ENCODE data around the gene ACP6.

The ACP6 gene

DNA sequence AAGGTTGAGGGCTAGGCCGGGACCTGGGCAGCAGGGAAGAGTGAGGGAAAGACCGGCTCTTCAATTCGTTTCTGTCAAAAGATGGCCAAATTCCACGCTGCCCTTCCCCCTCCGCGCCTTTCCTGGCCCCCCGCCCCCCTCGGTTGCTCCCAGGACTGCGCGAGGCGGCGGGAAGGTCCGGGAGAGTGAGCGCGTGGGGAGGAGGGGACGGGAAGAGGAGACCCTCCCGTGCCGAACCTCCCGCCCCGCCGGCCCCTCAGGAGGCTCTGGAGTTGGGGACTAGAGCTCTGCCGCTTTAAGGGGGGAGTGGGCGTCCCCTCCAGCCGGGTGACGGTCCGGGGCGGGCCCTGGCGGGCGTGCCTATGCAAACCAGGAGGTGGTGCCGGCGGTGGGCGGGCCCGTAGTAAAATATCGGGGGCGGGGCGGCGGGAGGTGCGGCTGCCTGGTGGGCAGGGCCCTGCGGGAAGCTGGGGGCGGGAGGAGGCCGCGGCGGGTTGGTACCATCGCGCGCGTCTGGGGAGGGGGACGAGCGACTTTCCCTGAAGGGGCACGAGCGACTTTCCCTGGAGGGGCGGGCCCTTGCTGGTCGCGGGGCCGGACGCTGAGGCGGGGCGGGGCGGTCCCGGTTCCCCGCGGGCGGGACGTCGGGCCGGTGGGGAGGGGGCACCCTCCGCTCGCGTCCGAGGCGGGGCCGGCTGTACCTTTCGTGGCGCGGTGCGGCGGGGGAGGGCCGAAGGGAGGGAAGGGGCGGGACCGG, 70.8 kb downstream of the ACP6 start:
- peaks cover 26% of the 10 kb centered on the region for H3K4me1 ChIP-seq (ENCODE audit: control insufficient read depth, insufficient read depth, low read length)
- H3K4me3 ChIP-seq (ENCODE audit: low read depth, low read length): peak overlapping the region; percentile 82
- peak overlapping the region; percentile 37 for H3K9ac ChIP-seq (ENCODE audit: low read depth, low read length)
- peaks cover 22% of the 10 kb centered on the region for H3K27me3 ChIP-seq (ENCODE audit: control insufficient read depth, insufficient read depth, low read length)
- no peaks in the 10 kb centered on the region for H3K9me3 ChIP-seq (ENCODE audit: control insufficient read depth, insufficient read depth, low read length)
- no peaks in the 10 kb centered on the region for H3K36me3 ChIP-seq (ENCODE audit: control insufficient read depth, insufficient read depth, low read length)

DNA sequence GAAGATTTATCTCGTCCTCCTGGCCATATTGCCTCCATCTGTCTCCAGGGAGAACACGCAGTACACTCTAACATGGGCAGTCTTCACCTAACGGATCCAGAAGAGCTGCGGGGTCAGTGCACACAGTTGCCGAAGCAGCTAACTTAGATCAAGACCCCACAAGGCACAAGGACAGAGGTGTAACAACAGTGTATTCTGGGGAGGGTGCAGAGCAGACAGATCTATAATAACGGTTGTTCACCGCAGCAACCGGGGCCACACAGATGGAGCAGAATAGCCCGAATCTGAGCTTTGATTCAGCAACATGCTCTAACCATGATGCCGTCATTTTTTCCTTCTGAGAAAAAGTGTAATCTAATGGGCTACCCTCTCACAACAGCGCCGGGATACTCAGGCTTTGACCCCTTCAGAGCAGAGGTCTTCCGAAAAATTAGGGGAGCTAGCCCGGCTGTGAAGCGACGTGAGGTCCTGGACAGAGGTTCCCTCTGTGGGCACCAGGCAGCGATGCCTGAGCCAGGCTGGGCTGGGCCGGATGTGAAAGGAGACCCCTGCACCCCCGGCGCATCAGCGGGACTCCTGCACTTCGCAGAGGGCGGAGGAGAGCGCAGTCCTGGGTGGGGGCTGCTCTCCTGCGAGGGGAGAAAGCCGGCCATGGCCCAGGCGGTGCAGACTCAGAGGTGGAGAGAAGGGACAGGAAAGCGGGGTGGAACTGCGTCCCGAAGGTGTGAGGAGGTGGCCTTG, 71.5 kb downstream of the ACP6 start:
- H3K4me1 ChIP-seq (ENCODE audit: control insufficient read depth, insufficient read depth, low read length): peaks cover 26% of the 10 kb centered on the region
- H3K27me3 ChIP-seq (ENCODE audit: control insufficient read depth, insufficient read depth, low read length): peaks cover 22% of the 10 kb centered on the region
- H3K9me3 ChIP-seq (ENCODE audit: control insufficient read depth, insufficient read depth, low read length): no peaks in the 10 kb centered on the region
- peak overlapping the region; percentile 82 for H3K4me3 ChIP-seq (ENCODE audit: low read depth, low read length)
- peak overlapping the region; percentile 37 for H3K9ac ChIP-seq (ENCODE audit: low read depth, low read length)
- no peaks in the 10 kb centered on the region for H3K36me3 ChIP-seq (ENCODE audit: control insufficient read depth, insufficient read depth, low read length)

DNA sequence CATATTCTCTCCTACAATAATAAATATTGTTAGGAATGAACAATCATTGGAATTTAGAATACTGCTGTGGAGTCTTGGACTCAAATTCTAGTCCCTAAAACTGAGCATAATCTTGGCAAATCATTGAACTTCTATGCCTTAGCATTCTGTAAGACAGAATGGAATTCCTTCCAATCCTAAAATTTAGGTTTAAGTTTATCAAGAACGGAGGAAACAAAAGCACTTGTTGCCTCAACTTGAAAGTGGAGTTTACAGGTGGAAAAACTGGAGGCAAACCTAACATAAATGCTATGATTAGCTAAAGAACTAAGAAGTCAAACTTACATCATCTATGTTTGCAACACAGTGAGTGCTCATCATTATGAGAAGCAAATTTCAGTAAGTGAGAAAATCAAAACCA, 73.3 kb downstream of the ACP6 start:
- H3K4me3 ChIP-seq (ENCODE audit: low read depth, low read length): no peak overlapping the region
- H3K36me3 ChIP-seq (ENCODE audit: control insufficient read depth, insufficient read depth, low read length): no peaks in the 10 kb centered on the region
- H3K9me3 ChIP-seq (ENCODE audit: control insufficient read depth, insufficient read depth, low read length): no peaks in the 10 kb centered on the region
- H3K9ac ChIP-seq (ENCODE audit: low read depth, low read length): no peak overlapping the region
- peaks cover 30% of the 10 kb centered on the region for H3K27me3 ChIP-seq (ENCODE audit: control insufficient read depth, insufficient read depth, low read length)
- peaks cover 26% of the 10 kb centered on the region for H3K4me1 ChIP-seq (ENCODE audit: control insufficient read depth, insufficient read depth, low read length)

Data from iPS-15b (cell line).